ENCODE measurements around the gene PRAMEF15.
"Not testable (repeated sequence)": the region's sequence is repeated elsewhere in the genome, so short reads cannot be mapped to it uniquely, and the experiment has no call there.

DNA sequence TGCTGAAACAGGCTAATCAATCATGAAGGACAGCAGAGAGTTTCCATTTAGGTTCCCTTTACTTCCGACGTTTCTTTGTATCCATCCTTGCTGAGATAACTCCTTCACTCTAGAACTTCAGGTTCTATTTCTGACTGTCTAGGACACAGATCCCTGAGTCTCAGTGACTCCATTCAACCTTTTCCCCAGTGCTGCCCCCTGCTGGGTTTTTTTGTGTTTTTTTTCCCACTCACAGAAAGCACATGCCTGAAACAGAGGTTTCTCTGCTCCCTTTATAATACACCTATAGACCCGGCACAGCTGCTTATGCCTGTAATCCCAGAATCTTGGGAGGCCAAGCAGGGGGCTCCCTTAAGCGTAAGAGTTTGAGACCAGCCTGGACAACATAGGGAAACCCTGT, 53.2 kb downstream of the PRAMEF15 start:
- TF ChIP-seq, protein P1, sequence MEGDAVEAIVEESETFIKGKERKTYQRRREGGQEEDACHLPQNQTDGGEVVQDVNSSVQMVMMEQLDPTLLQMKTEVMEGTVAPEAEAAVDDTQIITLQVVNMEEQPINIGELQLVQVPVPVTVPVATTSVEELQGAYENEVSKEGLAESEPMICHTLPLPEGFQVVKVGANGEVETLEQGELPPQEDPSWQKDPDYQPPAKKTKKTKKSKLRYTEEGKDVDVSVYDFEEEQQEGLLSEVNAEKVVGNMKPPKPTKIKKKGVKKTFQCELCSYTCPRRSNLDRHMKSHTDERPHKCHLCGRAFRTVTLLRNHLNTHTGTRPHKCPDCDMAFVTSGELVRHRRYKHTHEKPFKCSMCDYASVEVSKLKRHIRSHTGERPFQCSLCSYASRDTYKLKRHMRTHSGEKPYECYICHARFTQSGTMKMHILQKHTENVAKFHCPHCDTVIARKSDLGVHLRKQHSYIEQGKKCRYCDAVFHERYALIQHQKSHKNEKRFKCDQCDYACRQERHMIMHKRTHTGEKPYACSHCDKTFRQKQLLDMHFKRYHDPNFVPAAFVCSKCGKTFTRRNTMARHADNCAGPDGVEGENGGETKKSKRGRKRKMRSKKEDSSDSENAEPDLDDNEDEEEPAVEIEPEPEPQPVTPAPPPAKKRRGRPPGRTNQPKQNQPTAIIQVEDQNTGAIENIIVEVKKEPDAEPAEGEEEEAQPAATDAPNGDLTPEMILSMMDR (IDR thresholded peaks at IDR 0.05; ENCODE audit: low read length) = peak; percentile 8; the same call in 1 of the 2 replicates
- TF ChIP-seq EZH2phosphoT487 (IDR thresholded peaks at IDR 0.05; ENCODE audit: low read length) = not testable (repeated sequence)
